HEK293T (cell line): ENCODE data around the gene MIGA2.

ENCODE experiments used
- ARNT ChIP-seq: fragments of 450-650 bp; IDR thresholded peaks from 2 replicates; pipeline ENCODE4 v1.6.1; 2017; ENCODE audit warnings: mild to moderate bottlenecking
- ELF4 ChIP-seq: fragments of 450-650 bp; IDR thresholded peaks from 2 replicates; pipeline ENCODE4 v1.6.1; 2017; ENCODE audit warnings: antibody characterized with exemption
- SP1 ChIP-seq: fragments of 450-650 bp; IDR thresholded peaks from 2 replicates; pipeline ENCODE4 v1.6.1; 2017
- SUZ12 ChIP-seq: fragments of 450-650 bp; IDR thresholded peaks from 2 replicates; pipeline ENCODE4 v1.6.1; 2016; ENCODE audit warnings: mild to moderate bottlenecking
- TARDBP ChIP-seq: fragments of 450-650 bp; IDR thresholded peaks from 2 replicates; pipeline ENCODE4 v1.6.1; 2016

- TF ChIP-seq ARNT, result no peak
- TF ChIP-seq SP1, result no peak
- no peak for TF ChIP-seq TARDBP
- no peak for TF ChIP-seq ELF4
- TF ChIP-seq SUZ12, result no peak
Measured at GRCh38 chr9:129095170-129095667, 58.8 kb downstream of the MIGA2 start.
